CD4-positive, CD25-positive, alpha-beta regulatory T cell (primary cell): ENCODE results near the gene MROH8. TPM values are rescaled to one million over a fixed set of nuclear protein-coding genes. Genes with fewer than 3 reads are reported as not detected.

Experiments used
- ATAC-seq, 2 donors: fragments of 150-1000 bp; cut with Tn5 transposase; one replicate each; pipeline ENCODE4 v1.10.0; 2021; ENCODE audit warnings: low read depth in 2 of 2, moderate number of reproducible peaks in 2 of 2, moderate library complexity in 1 of 2
- DNase-seq, 3 donors: peaks; one replicate each; pipeline versions ENCODE4 v3.0.0 to v3.0.0-alpha.2; 2012 to 2022; ENCODE audit warnings: mixed read lengths in 1 of 3
- H3K27ac ChIP-seq: one replicate; pipeline ENCODE4 v1.7.0; 2013; ENCODE audit warnings: mild to moderate bottlenecking, low read length; ENCODE audit not compliant: insufficient read depth, poor library complexity, severe bottlenecking
- H3K27me3 ChIP-seq: one replicate; pipeline ENCODE4 v1.7.0; 2013; ENCODE audit warnings: low read length; ENCODE audit not compliant: control insufficient read depth, insufficient read depth
- H3K36me3 ChIP-seq: one replicate; pipeline ENCODE4 v1.7.0; 2013; ENCODE audit warnings: mild to moderate bottlenecking, low read length, moderate library complexity; ENCODE audit not compliant: control insufficient read depth, insufficient read depth
- H3K4me1 ChIP-seq: 2 replicates; pipeline ENCODE4 v1.7.0; 2013; ENCODE audit warnings: mild to moderate bottlenecking, low read length; ENCODE audit not compliant: insufficient read depth, control insufficient read depth, poor library complexity, severe bottlenecking
- H3K4me3 ChIP-seq: one replicate; pipeline ENCODE4 v1.7.0; 2013; ENCODE audit warnings: low read depth, mild to moderate bottlenecking, low read length, moderate library complexity
- H3K9me3 ChIP-seq, 2 experiments: 1 replicate in 1 of 2; 2 replicates in 1 of 2; pipeline ENCODE4 v1.7.0; 2013; ENCODE audit warnings: low read length in 2 of 2, mild to moderate bottlenecking in 1 of 2, moderate library complexity in 1 of 2; ENCODE audit not compliant: control insufficient read depth in 2 of 2
- H3K27ac Mint-ChIP-seq, 3 donors: one replicate each; pipeline ENCODE4 v1.8.0; 2020 to 2022; ENCODE audit warnings: mild to moderate bottlenecking in 3 of 3, mixed read lengths in 3 of 3, moderate library complexity in 2 of 3
- H3K27me3 Mint-ChIP-seq: one replicate; pipeline ENCODE4 v1.8.0; 2022; ENCODE audit warnings: mild to moderate bottlenecking, mixed read lengths
- H3K36me3 Mint-ChIP-seq: one replicate; pipeline ENCODE4 v1.8.0; 2020; ENCODE audit warnings: mixed read lengths
- H3K4me1 Mint-ChIP-seq, 4 donors: one replicate each; pipeline ENCODE4 v1.8.0; 2020 to 2022; ENCODE audit warnings: mixed read lengths in 4 of 4, mild to moderate bottlenecking in 1 of 4
- H3K4me3 Mint-ChIP-seq, 4 donors: one replicate each; pipeline ENCODE4 v1.8.0; 2020 to 2022; ENCODE audit warnings: mild to moderate bottlenecking in 4 of 4, mixed read lengths in 4 of 4, moderate library complexity in 3 of 4
- H3K9me3 Mint-ChIP-seq, 7 donors: one replicate each; pipeline ENCODE4 v1.8.0; 2020 to 2022; ENCODE audit warnings: mixed read lengths in 7 of 7, mild to moderate bottlenecking in 3 of 7, moderate library complexity in 2 of 7
- polyA plus RNA-seq, 4 donors: library from polyadenylated mRNA; unstranded; fragments of 300-500 nt; fragmentation: Illumina TruSeq; gene quantifications; one replicate each; pipeline ENCODE4 v1.2.3, GENCODE V29; 2021
- total RNA-seq: library from RNA; stranded (reverse); gene quantifications from one replicate; pipeline ENCODE4 v1.2.3, GENCODE V29; 2022

Gene MROH8
- total and polyA plus RNA-seq, 5 donors from 2014 or later = 0.73 to 1.4 (median 0.85) TPM; not detected in 1

- Mint-ChIP-seq H3K27me3 (no peaks in the 10 kb centered on the region), H3K4me3 (no peak overlapping the region), H3K36me3 (peaks cover 3% of the 10 kb centered on the region), H3K9me3 (no peaks in the 10 kb centered on the region), H3K27ac (no peak overlapping the region), H3K4me1 (no peaks in the 10 kb centered on the region)
- no peak for ATAC-seq
- H3K9me3 ChIP-seq = no peaks in the 10 kb centered on the region
- no peaks in the 10 kb centered on the region for H3K36me3 ChIP-seq
- no peaks in the 10 kb centered on the region for H3K4me1 ChIP-seq
- no peak for DNase-seq
- no peak overlapping the region for H3K4me3 ChIP-seq
- H3K27ac ChIP-seq = no peak overlapping the region
- H3K27me3 ChIP-seq = no peaks in the 10 kb centered on the region
Measured at GRCh38 chr20:37163832-37164554, 15.4 kb downstream of the MROH8 start.

GRCh38 chr20:37162646-37163045, 16.7 kb downstream of the MROH8 start:
- H3K9me3 ChIP-seq = no peaks in the 10 kb centered on the region
- no peak overlapping the region for H3K27ac ChIP-seq
- no peak for DNase-seq
- Mint-ChIP-seq H3K9me3 (no peaks in the 10 kb centered on the region), H3K27me3 (no peaks in the 10 kb centered on the region), H3K4me1 (no peaks in the 10 kb centered on the region), H3K4me3 (no peak overlapping the region), H3K36me3 (no peaks in the 10 kb centered on the region), H3K27ac (no peak overlapping the region)
- no peak overlapping the region for H3K4me3 ChIP-seq
- no peaks in the 10 kb centered on the region for H3K4me1 ChIP-seq
- no peak for ATAC-seq
- H3K36me3 ChIP-seq = no peaks in the 10 kb centered on the region
- H3K27me3 ChIP-seq = no peaks in the 10 kb centered on the region

- DNase-seq = no peak
- no peaks in the 10 kb centered on the region for H3K4me1 Mint-ChIP-seq
- no peak for ATAC-seq
- H3K4me3 ChIP-seq = no peak overlapping the region
- no peaks in the 10 kb centered on the region for H3K9me3 Mint-ChIP-seq
- H3K27ac Mint-ChIP-seq = no peak overlapping the region
- no peak overlapping the region for H3K4me3 Mint-ChIP-seq
- no peaks in the 10 kb centered on the region for H3K36me3 Mint-ChIP-seq
- H3K27ac ChIP-seq = no peak overlapping the region
- no peaks in the 10 kb centered on the region for H3K36me3 ChIP-seq
- no peaks in the 10 kb centered on the region for H3K4me1 ChIP-seq
- H3K27me3 Mint-ChIP-seq = no peaks in the 10 kb centered on the region
- no peaks in the 10 kb centered on the region for H3K9me3 ChIP-seq
- no peaks in the 10 kb centered on the region for H3K27me3 ChIP-seq
Measured at GRCh38 chr20:37161830-37162549, 17.4 kb downstream of the MROH8 start.

- Mint-ChIP-seq H3K4me3 (no peak overlapping the region), H3K36me3 (no peaks in the 10 kb centered on the region), H3K27me3 (no peaks in the 10 kb centered on the region)
Measured at GRCh38 chr20:37160683-37161082, 18.7 kb downstream of the MROH8 start.

GRCh38 chr20:37158248-37158647, 21.1 kb downstream of the MROH8 start:
- no peaks in the 10 kb centered on the region for H3K27me3 ChIP-seq
- no peaks in the 10 kb centered on the region for H3K36me3 Mint-ChIP-seq

More at GRCh38 chr20:37160683-37161082, 18.7 kb downstream of the MROH8 start:
- Histone ChIP-seq H3K27me3 (no peaks in the 10 kb centered on the region), H3K36me3 (no peaks in the 10 kb centered on the region), H3K9me3 (no peaks in the 10 kb centered on the region), H3K27ac (no peak overlapping the region), H3K4me1 (no peaks in the 10 kb centered on the region), H3K4me3 (no peak overlapping the region)
- no peak for ATAC-seq
- no peaks in the 10 kb centered on the region for H3K9me3 Mint-ChIP-seq
- H3K4me1 Mint-ChIP-seq = no peaks in the 10 kb centered on the region
- no peak for DNase-seq
- H3K27ac Mint-ChIP-seq = no peak overlapping the region

GRCh38 chr20:37155987-37156386, 23.4 kb downstream of the MROH8 start:
- H3K27me3 Mint-ChIP-seq = no peaks in the 10 kb centered on the region
- H3K27me3 ChIP-seq = no peaks in the 10 kb centered on the region
- H3K36me3 ChIP-seq = no peaks in the 10 kb centered on the region
- H3K9me3 Mint-ChIP-seq = no peaks in the 10 kb centered on the region
- H3K4me3 ChIP-seq = no peak overlapping the region
- no peaks in the 10 kb centered on the region for H3K9me3 ChIP-seq
- no peak overlapping the region for H3K27ac ChIP-seq
- no peaks in the 10 kb centered on the region for H3K4me1 Mint-ChIP-seq
- no peak overlapping the region for H3K4me3 Mint-ChIP-seq
- peaks cover 5% of the 10 kb centered on the region for H3K36me3 Mint-ChIP-seq
- no peak for DNase-seq
- no peak overlapping the region for H3K27ac Mint-ChIP-seq
- no peaks in the 10 kb centered on the region for H3K4me1 ChIP-seq
- ATAC-seq = no peak

More at GRCh38 chr20:37158248-37158647, 21.1 kb downstream of the MROH8 start:
- Histone ChIP-seq H3K36me3 (no peaks in the 10 kb centered on the region), H3K27ac (no peak overlapping the region), H3K9me3 (no peaks in the 10 kb centered on the region), H3K4me3 (no peak overlapping the region), H3K4me1 (no peaks in the 10 kb centered on the region)
- Mint-ChIP-seq H3K27ac (no peak overlapping the region), H3K4me1 (no peaks in the 10 kb centered on the region), H3K4me3 (no peak overlapping the region), H3K9me3 (no peaks in the 10 kb centered on the region), H3K27me3 (no peaks in the 10 kb centered on the region)
- no peak for ATAC-seq
- no peak for DNase-seq

GRCh38 chr20:37154684-37155298, 24.6 kb downstream of the MROH8 start:
- ATAC-seq (no peak), DNase-seq (no peak)
- Mint-ChIP-seq H3K9me3 (no peaks in the 10 kb centered on the region), H3K4me3 (no peak overlapping the region), H3K27me3 (no peaks in the 10 kb centered on the region), H3K36me3 (peaks cover 5% of the 10 kb centered on the region), H3K4me1 (no peaks in the 10 kb centered on the region), H3K27ac (no peak overlapping the region)
- no peaks in the 10 kb centered on the region for H3K27me3 ChIP-seq
- H3K9me3 ChIP-seq = no peaks in the 10 kb centered on the region
- no peaks in the 10 kb centered on the region for H3K4me1 ChIP-seq
- no peak overlapping the region for H3K27ac ChIP-seq
- H3K36me3 ChIP-seq = no peaks in the 10 kb centered on the region
- H3K4me3 ChIP-seq = no peak overlapping the region
